Upper lobe of left lung (tissue), 6 donors: ENCODE results near the gene ARRDC3. TPM values are rescaled to one million over a fixed set of nuclear protein-coding genes. Genes with fewer than 3 reads are reported as not detected.
"Not testable (repeated sequence)": the region's sequence is repeated elsewhere in the genome, so short reads cannot be mapped to it uniquely, and the experiment has no call there.

Experiments used
- ATAC-seq, 2 donors: fragments of 200-7000 bp; cut with Tn5 transposase; one replicate each; pipeline ENCODE4 v1.9.1; 2022; ENCODE audit warnings: mild to moderate bottlenecking in 2 of 2, moderate library complexity in 2 of 2; ENCODE audit not compliant: low FRiP score in 2 of 2
- DNase-seq, 2 donors: peaks; one replicate each; pipeline ENCODE4 v3.0.0-alpha.2; 2019 to 2020
- H3K27ac ChIP-seq, 4 donors: fragments of 200-600 bp; sonication (generic); one replicate each; pipeline ENCODE4 v1.5.1; 2016 to 2019
- H3K27me3 ChIP-seq, 4 donors: fragments of 200-600 bp; sonication (generic); one replicate each; pipeline ENCODE4 v1.5.1; 2017 to 2019
- H3K36me3 ChIP-seq, 4 donors: fragments of 200-600 bp; sonication (generic); one replicate each; pipeline ENCODE4 v1.5.1; 2016 to 2019
- H3K4me1 ChIP-seq, 4 donors: fragments of 200-600 bp; sonication (generic); one replicate each; pipeline ENCODE4 v1.5.1; 2018 to 2019
- H3K4me3 ChIP-seq, 4 donors: fragments of 200-600 bp; sonication (generic); one replicate each; pipeline ENCODE4 v1.5.1; 2017 to 2019; ENCODE audit warnings: mild to moderate bottlenecking in 2 of 4, moderate library complexity in 1 of 4
- H3K9me3 ChIP-seq, 4 donors: fragments of 200-600 bp; sonication (generic); one replicate each; pipeline ENCODE4 v1.5.1; 2018 to 2019
- CTCF ChIP-seq, 6 experiments: fragments of 450-650 bp in 4 of 6; fragments of 200-600 bp in 2 of 6; sonication (generic) in 2 of 6; IDR thresholded peaks; one replicate each; pipeline ENCODE4 v1.5.1; 2016 to 2019; ENCODE audit warnings: antibody characterized with exemption in 6 of 6
- EP300 ChIP-seq, 4 donors: sonication (generic); formaldehyde crosslinking; IDR thresholded peaks; one replicate each; pipeline ENCODE4 v1.5.1; 2017; ENCODE audit warnings: antibody characterized with exemption in 4 of 4, control low read depth in 2 of 4
- POLR2A ChIP-seq, 4 donors: fragments of 450-650 bp; IDR thresholded peaks; one replicate each; pipeline ENCODE4 v1.5.1; 2016 to 2017; ENCODE audit warnings: antibody characterized with exemption in 4 of 4, mild to moderate bottlenecking in 2 of 4
- POLR2AphosphoS5 ChIP-seq, 2 donors: sonication (generic); formaldehyde crosslinking; IDR thresholded peaks; one replicate each; pipeline ENCODE4 v1.5.1; 2017; ENCODE audit warnings: antibody characterized with exemption in 2 of 2
- WGBS, 2 donors: methylation state at CpG; one replicate each; pipeline ENCODE4 v1.1.5; 2017 to 2018; 5-methylcytosine and 5-hydroxymethylcytosine counted together
- total RNA-seq, 6 donors: library from RNA; depleted of rRNA in 4 of 6; stranded (reverse); fragments of >200 nt in 4 of 6; gene quantifications; one replicate each; pipeline versions ENCODE4 v1.1.0 to v1.2.1, GENCODE V29; 2016 to 2021
- donor health status: DM: no; HTN: no; CAD: no; lungs with moderate emphysema.
- donor health status: DM: no; HTN: yes; CAD: no; lungs with severe emphysema.

Gene ARRDC3
- total RNA-seq, 6 donors from 2014 or later = 43.2 to 175 (median 107) TPM

DNA sequence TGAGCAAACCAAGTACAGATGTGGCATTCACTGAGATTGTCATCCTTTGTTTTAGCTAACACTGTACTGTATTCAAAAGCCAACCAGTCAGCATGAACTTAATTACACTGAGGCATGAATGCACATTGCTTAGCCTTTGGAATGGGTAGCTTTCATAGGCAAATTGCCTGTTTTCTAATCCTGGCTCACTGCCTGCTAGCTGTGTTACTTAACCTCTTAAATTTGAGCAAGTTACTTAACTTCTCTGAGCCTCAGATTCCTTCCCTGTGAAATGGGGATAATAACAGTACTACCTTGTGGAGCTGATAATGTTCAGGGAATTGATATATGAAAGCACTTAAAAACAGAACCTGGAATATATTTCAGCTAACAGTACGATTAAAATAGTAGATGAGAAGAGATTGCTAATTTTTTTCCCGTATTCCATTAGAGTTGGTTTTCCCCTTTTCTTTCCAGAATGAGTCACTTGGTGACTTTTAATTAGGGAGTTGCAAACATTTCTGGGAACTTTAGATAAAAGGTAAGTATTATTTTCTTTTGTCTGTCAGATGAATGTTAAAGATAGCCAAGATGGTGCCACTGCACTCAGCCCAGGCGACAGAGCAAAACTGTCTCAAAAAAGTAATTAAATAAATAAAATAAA is 43.9 kb downstream of the ARRDC3 start:
- no peaks in the 10 kb centered on the region for H3K4me1 ChIP-seq
- no peaks in the 10 kb centered on the region for H3K36me3 ChIP-seq
- DNase-seq = no peak
- H3K9me3 ChIP-seq = no peaks in the 10 kb centered on the region
- ATAC-seq = no peak
- H3K27me3 ChIP-seq = no peaks in the 10 kb centered on the region
- WGBS, 2 donors = 81% methylated on average over 3 of the region's 3 CpGs
- no peak for TF ChIP-seq CTCF (IDR thresholded peaks at IDR 0.05)
- no peak for TF ChIP-seq POLR2A (IDR thresholded peaks at IDR 0.05)
- TF ChIP-seq EP300 (IDR thresholded peaks at IDR 0.05) = no peak
- no peak for TF ChIP-seq POLR2AphosphoS5 (IDR thresholded peaks at IDR 0.05)
- H3K27ac ChIP-seq = no peak overlapping the region
- no peak overlapping the region for H3K4me3 ChIP-seq

DNA sequence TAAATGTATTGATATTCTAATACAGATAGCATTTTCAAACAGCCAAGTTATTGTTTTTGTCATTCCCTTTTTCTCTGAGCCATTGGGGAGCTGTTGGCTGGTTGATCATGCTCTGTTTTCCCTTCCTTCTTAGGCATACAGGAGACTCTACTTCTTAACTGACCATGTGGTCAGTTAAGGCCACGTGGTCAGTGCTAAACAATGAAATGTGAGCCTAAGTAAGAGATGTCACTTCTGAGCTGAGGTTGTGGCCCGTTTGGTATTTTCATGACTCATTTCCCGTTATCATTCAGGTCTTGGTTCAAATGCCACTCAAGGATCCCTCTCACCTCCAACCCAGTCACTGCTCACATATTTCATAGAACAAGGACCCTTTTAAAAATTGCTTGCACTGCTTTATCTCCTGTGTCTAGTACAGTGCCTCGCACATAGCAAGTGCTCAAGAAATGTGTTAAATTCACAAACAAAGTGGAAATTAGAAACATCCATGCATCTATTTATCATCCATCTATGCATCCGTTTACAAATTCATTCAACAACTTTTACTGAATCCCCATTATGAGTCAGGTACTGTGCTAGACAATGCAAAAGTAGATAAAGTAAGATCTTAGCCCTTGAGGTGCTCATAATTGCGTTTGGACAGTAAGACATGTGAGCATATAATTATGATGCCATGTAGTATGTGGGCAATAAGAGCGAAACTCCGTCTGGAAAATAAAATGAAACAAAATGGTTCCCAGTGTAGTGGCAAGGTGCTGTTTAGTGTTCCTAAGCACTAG is 50.7 kb downstream of the ARRDC3 start:
- 51 to 55% methylated on average over 8 of the region's 8 CpGs for WGBS, 2 donors
- no peak for ATAC-seq
- no peaks in the 10 kb centered on the region for H3K27me3 ChIP-seq
- no peaks in the 10 kb centered on the region for H3K36me3 ChIP-seq
- H3K4me1 ChIP-seq = no peaks in the 10 kb centered on the region
- H3K9me3 ChIP-seq = no peaks in the 10 kb centered on the region
- peak in 1 of 2 donors; percentile 40 for DNase-seq
- TF ChIP-seq POLR2A (IDR thresholded peaks at IDR 0.05) (no peak), CTCF (IDR thresholded peaks at IDR 0.05) (no peak), EP300 (IDR thresholded peaks at IDR 0.05) (no peak), POLR2AphosphoS5 (IDR thresholded peaks at IDR 0.05) (no peak)
- H3K27ac ChIP-seq = no peak overlapping the region
- no peak overlapping the region for H3K4me3 ChIP-seq

- no peaks in the 10 kb centered on the region for H3K4me1 ChIP-seq
- no peak for TF ChIP-seq POLR2A (IDR thresholded peaks at IDR 0.05)
- TF ChIP-seq EP300 (IDR thresholded peaks at IDR 0.05) = no peak
- TF ChIP-seq CTCF (IDR thresholded peaks at IDR 0.05) = no peak
- TF ChIP-seq POLR2AphosphoS5 (IDR thresholded peaks at IDR 0.05) = no peak
- no peaks in the 10 kb centered on the region for H3K9me3 ChIP-seq
- 93 to 100% methylated on average over 1 of the region's 1 CpG for WGBS, 2 donors
- no peak overlapping the region for H3K4me3 ChIP-seq
- no peaks in the 10 kb centered on the region for H3K27me3 ChIP-seq
- no peaks in the 10 kb centered on the region for H3K36me3 ChIP-seq
- H3K27ac ChIP-seq = no peak overlapping the region
- ATAC-seq = no peak
- DNase-seq = no peak
These were observed 51.4 kb downstream of the ARRDC3 start for GRCh38 chr5:91331705-91332104.

GRCh38 chr5:91329283-91329682 is 53.8 kb downstream of the ARRDC3 start:
- Histone ChIP-seq H3K9me3 (no peaks in the 10 kb centered on the region), H3K27ac (no peak overlapping the region), H3K36me3 (no peaks in the 10 kb centered on the region), H3K4me1 (no peaks in the 10 kb centered on the region), H3K27me3 (no peaks in the 10 kb centered on the region), H3K4me3 (no peak overlapping the region)
- no peak for TF ChIP-seq CTCF (IDR thresholded peaks at IDR 0.05)
- no peak for DNase-seq
- 77 to 85% methylated on average over 1 of the region's 1 CpG for WGBS, 2 donors
- no peak for ATAC-seq

DNA sequence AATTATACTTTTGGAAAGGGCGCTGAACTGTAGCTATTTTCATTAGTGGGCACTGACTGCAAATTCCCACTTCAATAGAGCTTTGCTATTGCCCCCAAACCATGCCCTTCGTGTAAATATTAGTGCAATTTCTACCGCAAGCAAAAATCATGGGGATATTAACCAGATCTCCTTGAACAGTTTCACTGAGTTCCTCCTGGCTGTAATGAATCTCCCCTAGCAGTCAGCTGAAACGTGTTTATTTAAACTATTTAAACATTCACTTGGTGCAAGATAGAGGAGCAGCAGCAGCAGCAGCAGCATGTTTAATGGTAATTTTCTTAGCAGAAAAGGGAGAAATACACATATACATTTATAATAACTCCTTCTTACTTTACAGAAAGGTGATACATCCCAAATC is 54.4 kb downstream of the ARRDC3 start:
- Histone ChIP-seq H3K36me3 (no peaks in the 10 kb centered on the region), H3K9me3 (no peaks in the 10 kb centered on the region), H3K4me3 (no peak overlapping the region), H3K27me3 (no peaks in the 10 kb centered on the region), H3K27ac (no peak overlapping the region), H3K4me1 (no peaks in the 10 kb centered on the region)
- DNase-seq (no peak), ATAC-seq (no peak)
- 72 to 77% methylated on average over 4 of the region's 4 CpGs for WGBS, 2 donors
- TF ChIP-seq POLR2A (IDR thresholded peaks at IDR 0.05) (no peak), EP300 (IDR thresholded peaks at IDR 0.05) (no peak), CTCF (IDR thresholded peaks at IDR 0.05) (no peak), POLR2AphosphoS5 (IDR thresholded peaks at IDR 0.05) (no peak)

GRCh38 chr5:91322981-91323380 is 60.1 kb downstream of the ARRDC3 start:
- not testable (repeated sequence) for H3K27me3 ChIP-seq, ATAC-seq, H3K9me3 ChIP-seq, H3K27ac ChIP-seq, H3K4me1 ChIP-seq, H3K36me3 ChIP-seq, DNase-seq, H3K4me3 ChIP-seq
- WGBS, 2 donors = 92 to 93% methylated on average over 4 of the region's 4 CpGs
